A673 (cell line): ENCODE results near the gene PARM1. TPM values are rescaled to one million over a fixed set of nuclear protein-coding genes. Genes with fewer than 3 reads are reported as not detected.

Source experiments
- BruUV-seq: library from RNA; stranded (reverse); fragments of 400-500 nt; replicated peaks from 2 replicates; lab custom pipeline; 2021; lab: Mats Ljungman, UMichigan
- CTCF ChIA-PET: fragments of 300-600 bp; sonication (Branson Sonifier 250); formaldehyde crosslinking; loops from one replicate; lab custom pipeline; 2022; ENCODE audit warnings: antibody characterized with exemption; lab: Charles Lee
- POLR2A ChIA-PET: fragments of 300-600 bp; sonication (Branson Sonifier 250); formaldehyde crosslinking; loops from one replicate; lab custom pipeline; 2022; ENCODE audit warnings: antibody characterized with exemption; ENCODE audit not compliant: low non-redundant PET; lab: Charles Lee
- DNase-seq: peaks from one replicate; pipeline ENCODE4 v3.0.0-alpha.2; 2015; ENCODE audit warnings: low spot score
- H3K27ac ChIP-seq: fragments of 200-600 bp; sonication (generic); 2 replicates; pipeline ENCODE4 v1.5.1; 2016; ENCODE audit warnings: mixed run types, low read depth, mild to moderate bottlenecking, mixed read lengths, antibody characterized with exemption, low read length; ENCODE audit not compliant: poor library complexity, severe bottlenecking
- H3K27me3 ChIP-seq: fragments of 200-600 bp; sonication (generic); replicated peaks from 2 replicates; pipeline ENCODE4 v1.6.1; 2017; ENCODE audit warnings: mixed run types, low read depth, mild to moderate bottlenecking, mixed read lengths, antibody characterized with exemption, low read length; ENCODE audit not compliant: insufficient read depth, poor library complexity
- H3K36me3 ChIP-seq: fragments of 200-600 bp; sonication (generic); 2 replicates; pipeline ENCODE4 v1.6.1; 2016; ENCODE audit warnings: mixed run types, mild to moderate bottlenecking, mixed read lengths, antibody characterized with exemption, low read length; ENCODE audit not compliant: insufficient read depth, poor library complexity, severe bottlenecking
- H3K4me1 ChIP-seq: fragments of 200-600 bp; sonication (generic); 2 replicates; pipeline ENCODE4 v1.6.1; 2017; ENCODE audit warnings: mixed run types, mild to moderate bottlenecking, mixed read lengths, antibody characterized with exemption, low read length; ENCODE audit not compliant: insufficient read depth, poor library complexity, severe bottlenecking
- H3K4me3 ChIP-seq: fragments of 200-600 bp; sonication (generic); 2 replicates; pipeline ENCODE4 v1.5.1; 2016; ENCODE audit warnings: low read depth, mixed run types, mild to moderate bottlenecking, mixed read lengths, low read length; ENCODE audit not compliant: poor library complexity, severe bottlenecking
- H3K9me3 ChIP-seq: fragments of 200-600 bp; sonication (generic); 2 replicates; pipeline ENCODE4 v1.6.1; 2016; ENCODE audit warnings: mixed run types, low read depth, mild to moderate bottlenecking, mixed read lengths, antibody characterized with exemption, low read length; ENCODE audit not compliant: poor library complexity, severe bottlenecking
- CTCF ChIP-seq: fragments of 300-800, 200-600 bp; sonication (generic); conservative IDR thresholded peaks from 2 replicates; pipeline ENCODE4 v1.5.1; 2017; ENCODE audit warnings: low read depth, mild to moderate bottlenecking, antibody characterized with exemption, low read length, moderate library complexity, mixed read lengths
- EZH2 ChIP-seq: fragments of 200-600 bp; sonication (generic); IDR thresholded peaks from 2 replicates; pipeline ENCODE4 v1.6.1; 2017; ENCODE audit warnings: borderline replicate concordance, low read depth, mild to moderate bottlenecking, mixed read lengths, antibody characterized with exemption, low read length; ENCODE audit not compliant: poor library complexity, severe bottlenecking
- intact Hi-C: fragments of 100-400 bp; cut with micrococcal nuclease; formaldehyde crosslinking; loops from one replicate; pipeline ENCODE4 v1.10.0; 2022; ENCODE audit not compliant: unreplicated experiment
- total RNA-seq: library from RNA; stranded (reverse); gene quantifications from 2 replicates; pipeline ENCODE4 v1.2.3, GENCODE V29; 2021

The PARM1 gene
- total RNA-seq, 1 experiment from 2014 or later = 12.3 TPM

- Histone ChIP-seq H3K36me3 (no peaks in the 10 kb centered on the region), H3K27me3 (no peaks in the 10 kb centered on the region), H3K4me1 (no peaks in the 10 kb centered on the region), H3K27ac (no peak overlapping the region), H3K9me3 (no peaks in the 10 kb centered on the region), H3K4me3 (no peak overlapping the region)
- DNase-seq = peak; percentile 28
- POLR2A ChIA-PET = no interaction called here
- intact Hi-C loops = no loop called here
- CTCF ChIA-PET = no interaction called here
- no TSS peak for BruUV-seq
- TF ChIP-seq EZH2 = no peak
- no peak for TF ChIP-seq CTCF
These were observed 138.4 kb downstream of the PARM1 start for GRCh38 chr4:75071317-75071716.

- H3K4me1 ChIP-seq = no peaks in the 10 kb centered on the region
- H3K9me3 ChIP-seq = no peaks in the 10 kb centered on the region
- DNase-seq = no peak
- intact Hi-C loops = no loop called here
- TF ChIP-seq CTCF (no peak), EZH2 (no peak)
- BruUV-seq = no TSS peak
- no peak overlapping the region for H3K27ac ChIP-seq
- no peak overlapping the region for H3K4me3 ChIP-seq
- H3K27me3 ChIP-seq = no peaks in the 10 kb centered on the region
- H3K36me3 ChIP-seq = no peaks in the 10 kb centered on the region
- ChIA-PET CTCF (no interaction called here), POLR2A (interaction anchor here (0.6 kb wide), 1 partner anchor 57 kb away, joined by 3 read pairs; no protein-coding TSS in a partner anchor)
These were observed 148.0 kb downstream of the PARM1 start for GRCh38 chr4:75080888-75081287.

GRCh38 chr4:75081561-75081960 lies 148.6 kb downstream of the PARM1 start:
- CTCF ChIA-PET = no interaction called here
- no TSS peak for BruUV-seq
- H3K4me3 ChIP-seq = no peak overlapping the region
- H3K9me3 ChIP-seq = no peaks in the 10 kb centered on the region
- H3K4me1 ChIP-seq = no peaks in the 10 kb centered on the region
- no peak overlapping the region for H3K27ac ChIP-seq
- no peak for TF ChIP-seq CTCF
- TF ChIP-seq EZH2 = no peak
- POLR2A ChIA-PET = interaction anchor here (0.6 kb wide), 1 partner anchor 58 kb away, joined by 3 read pairs; no protein-coding TSS in a partner anchor
- intact Hi-C loops = no loop called here
- no peaks in the 10 kb centered on the region for H3K36me3 ChIP-seq
- DNase-seq = no peak
- no peaks in the 10 kb centered on the region for H3K27me3 ChIP-seq
